Glutamatergic neuron (in vitro differentiated cells): ENCODE measurements around the gene FAM222B. TPM values are rescaled to one million over a fixed set of nuclear protein-coding genes. Genes with fewer than 3 reads are reported as not detected.

Source experiments
- DNase-seq: peaks from one replicate; pipeline ENCODE4 v3.0.0; 2022
- H3K27ac Mint-ChIP-seq: one replicate; pipeline ENCODE4 v1.8.0; 2020; ENCODE audit warnings: mild to moderate bottlenecking, mixed read lengths, inconsistent platforms; ENCODE audit not compliant: unreplicated experiment
- H3K27me3 Mint-ChIP-seq: one replicate; pipeline ENCODE4 v1.8.0; 2020; ENCODE audit warnings: mild to moderate bottlenecking, moderate library complexity, mixed read lengths, inconsistent platforms; ENCODE audit not compliant: unreplicated experiment
- H3K36me3 Mint-ChIP-seq: one replicate; pipeline ENCODE4 v1.8.0; 2020; ENCODE audit warnings: mild to moderate bottlenecking, mixed read lengths, inconsistent platforms; ENCODE audit not compliant: unreplicated experiment
- H3K4me1 Mint-ChIP-seq: one replicate; pipeline ENCODE4 v1.8.0; 2020; ENCODE audit warnings: mild to moderate bottlenecking, low read depth, mixed read lengths, inconsistent platforms; ENCODE audit not compliant: unreplicated experiment
- H3K4me3 Mint-ChIP-seq: one replicate; pipeline ENCODE4 v1.8.0; 2020; ENCODE audit warnings: mild to moderate bottlenecking, mixed read lengths, inconsistent platforms; ENCODE audit not compliant: unreplicated experiment
- H3K9me3 Mint-ChIP-seq: one replicate; pipeline ENCODE4 v1.8.0; 2020; ENCODE audit warnings: mild to moderate bottlenecking, moderate library complexity, mixed read lengths, inconsistent platforms; ENCODE audit not compliant: unreplicated experiment
- CTCF ChIP-seq: fragments of 200-600 bp; sonication (generic); IDR thresholded peaks from one replicate; pipeline ENCODE4 v1.5.0; 2021; ENCODE audit not compliant: partially characterized antibody, unreplicated experiment
- total RNA-seq: library from RNA; stranded (reverse); fragmentation: NEBNext Ultra II Directional; extraction: Animal tissue kit (Norgen Biotek cat#: 25700); gene quantifications from one replicate; pipeline ENCODE4 v1.2.1, GENCODE V29; 2021; ENCODE audit not compliant: unreplicated experiment

The FAM222B gene
- total RNA-seq, 1 donor from 2014 or later, result 44.0 TPM

DNA sequence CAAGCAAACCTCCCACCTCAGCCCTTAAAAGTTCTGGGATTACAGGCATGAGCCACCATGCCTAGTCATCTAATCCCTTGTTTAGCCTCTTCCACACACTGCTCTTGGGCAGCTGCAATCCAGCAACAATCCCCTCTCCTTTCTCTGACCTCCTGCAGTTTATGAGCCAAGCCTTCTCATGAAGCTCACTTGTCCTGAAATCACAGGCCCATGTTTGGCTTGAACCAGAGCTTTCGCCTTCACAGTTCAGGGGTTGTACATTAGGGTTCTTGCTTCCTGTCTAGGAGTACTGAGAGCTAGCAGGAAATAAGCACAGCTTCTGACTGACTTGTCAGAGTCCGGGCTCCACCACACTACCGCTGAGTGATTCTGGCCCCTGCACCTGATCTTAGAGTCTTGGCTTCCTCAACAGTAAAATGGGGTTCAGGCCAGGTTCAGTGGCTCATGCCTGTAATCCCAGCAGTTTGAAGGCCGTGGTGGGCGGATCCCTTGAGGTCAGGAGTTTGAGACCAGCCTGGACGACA, 28.5 kb upstream of the FAM222B start:
- H3K4me1 Mint-ChIP-seq, result peaks cover 5% of the 10 kb centered on the region
- no peak overlapping the region for H3K27ac Mint-ChIP-seq
- TF ChIP-seq CTCF, result no peak
- peaks cover 5% of the 10 kb centered on the region for H3K9me3 Mint-ChIP-seq
- H3K36me3 Mint-ChIP-seq, result peaks cover 4% of the 10 kb centered on the region
- H3K27me3 Mint-ChIP-seq, result peaks cover 1% of the 10 kb centered on the region
- DNase-seq, result no peak
- no peak overlapping the region for H3K4me3 Mint-ChIP-seq

DNA sequence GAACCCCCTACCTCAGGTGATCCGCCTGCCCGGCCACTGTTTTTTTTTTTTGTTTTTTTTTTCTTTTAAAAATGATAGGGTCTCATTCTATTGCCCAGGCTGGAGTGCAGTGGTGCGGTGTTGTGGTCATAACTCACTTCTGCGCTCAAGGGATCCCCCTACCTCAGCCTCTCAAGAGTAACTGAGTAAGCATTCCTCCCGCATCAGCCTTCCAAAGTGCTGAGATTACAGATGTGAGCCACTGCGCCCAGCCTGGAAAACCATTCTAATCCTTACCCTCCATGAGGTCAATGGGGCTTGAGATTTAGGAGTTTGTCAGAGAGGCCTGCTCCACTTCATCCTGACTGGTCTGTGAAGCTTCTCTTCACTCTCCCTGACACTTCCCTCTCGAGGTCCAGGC, 24.7 kb upstream of the FAM222B start:
- DNase-seq, result no peak
- no peaks in the 10 kb centered on the region for H3K36me3 Mint-ChIP-seq
- peaks cover 1% of the 10 kb centered on the region for H3K27me3 Mint-ChIP-seq
- peaks cover 7% of the 10 kb centered on the region for H3K9me3 Mint-ChIP-seq
- H3K4me1 Mint-ChIP-seq, result peaks cover 4% of the 10 kb centered on the region
- H3K27ac Mint-ChIP-seq, result no peak overlapping the region
- TF ChIP-seq CTCF, result no peak
- H3K4me3 Mint-ChIP-seq, result no peak overlapping the region

DNA sequence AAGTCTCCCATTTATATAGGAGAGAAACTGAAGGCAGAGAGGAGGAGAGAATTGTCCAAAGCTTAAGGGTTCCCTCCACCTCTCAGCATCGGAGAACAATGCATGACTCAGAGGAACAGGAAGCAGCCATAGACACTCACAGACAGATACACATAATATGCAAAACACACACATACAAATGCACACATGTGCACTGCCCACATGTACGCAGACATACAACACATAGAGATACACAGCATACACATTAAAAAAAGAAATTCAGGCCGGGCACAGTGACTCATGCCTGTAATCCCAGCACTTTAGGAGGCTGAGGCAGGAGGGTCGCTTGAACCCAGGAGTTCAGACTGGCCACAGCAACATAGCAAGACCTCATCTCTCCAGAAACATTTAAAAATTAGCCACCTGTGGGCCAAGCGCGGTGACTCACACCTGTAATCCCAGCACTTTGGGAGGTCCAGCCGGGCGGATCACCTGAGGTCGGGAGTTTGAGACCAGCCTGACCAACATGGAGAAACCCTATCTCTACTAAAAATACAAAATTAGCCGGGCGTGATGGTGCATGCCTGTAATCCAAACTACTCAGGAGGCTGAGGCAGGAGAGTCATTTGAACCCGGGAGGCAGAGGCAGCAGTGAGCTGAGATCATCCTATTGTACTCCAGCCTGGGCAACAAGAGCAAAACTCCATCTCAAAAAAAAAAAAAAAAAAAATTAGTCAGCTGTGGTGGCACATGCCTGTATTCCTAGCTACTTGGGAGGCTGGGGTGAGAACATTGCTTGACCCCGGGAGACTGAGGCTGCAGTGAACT, 23.6 kb upstream of the FAM222B start:
- H3K27ac Mint-ChIP-seq, result no peak overlapping the region
- TF ChIP-seq CTCF, result no peak

GRCh38 chr17:28864991-28865849, 22.6 kb upstream of the FAM222B start:
- Mint-ChIP-seq H3K4me3 (no peak overlapping the region), H3K27me3 (no peaks in the 10 kb centered on the region), H3K9me3 (peaks cover 4% of the 10 kb centered on the region), H3K4me1 (peaks cover 7% of the 10 kb centered on the region), H3K27ac (no peak overlapping the region), H3K36me3 (no peaks in the 10 kb centered on the region)
- TF ChIP-seq CTCF, result no peak
- no peak for DNase-seq

More for the DNA sequence above, 23.6 kb upstream of the FAM222B start:
- Mint-ChIP-seq H3K4me3 (no peak overlapping the region), H3K9me3 (peaks cover 6% of the 10 kb centered on the region), H3K4me1 (peaks cover 7% of the 10 kb centered on the region), H3K27me3 (peaks cover 1% of the 10 kb centered on the region), H3K36me3 (no peaks in the 10 kb centered on the region)
- no peak for DNase-seq
